OCI-LY7 (cell line): Measurements from ENCODE around the gene AFG3L2. TPM values are rescaled to one million over a fixed set of nuclear protein-coding genes. Genes with fewer than 3 reads are reported as not detected.

ENCODE experiments used
- BruUV-seq: library from RNA; stranded (reverse); fragments of 400-500 nt; replicated peaks from 2 replicates; lab custom pipeline; 2021; lab: Mats Ljungman, UMichigan
- CTCF ChIA-PET: fragments of 300-600 bp; sonication (Branson Sonifier 250); formaldehyde crosslinking; loops from one replicate; lab custom pipeline; 2022; ENCODE audit warnings: antibody characterized with exemption; ENCODE audit not compliant: unreplicated experiment; lab: Charles Lee
- POLR2A ChIA-PET: fragments of 300-600 bp; sonication (Branson Sonifier 250); formaldehyde crosslinking; loops from one replicate; lab custom pipeline; 2022; ENCODE audit warnings: antibody characterized with exemption; lab: Charles Lee
- DNase-seq: peaks from one replicate; pipeline ENCODE4 v3.0.0-alpha.2; 2015; ENCODE audit warnings: low spot score
- H2AFZ ChIP-seq: fragments of 200-600 bp; sonication (generic), shearing (Covaris generic); 2 replicates; pipeline ENCODE4 v1.6.1; 2014; ENCODE audit warnings: mild to moderate bottlenecking, antibody characterized with exemption, low read length, moderate library complexity
- H3K27ac ChIP-seq: fragments of 200-600 bp; sonication (generic); 2 replicates; pipeline ENCODE4 v1.5.1; 2014; ENCODE audit warnings: mixed run types, low read depth, mild to moderate bottlenecking, moderate library complexity, low read length, inconsistent platforms; ENCODE audit not compliant: poor library complexity, severe bottlenecking
- H3K36me3 ChIP-seq: fragments of 200-600 bp; sonication (generic); 2 replicates; pipeline ENCODE4 v1.6.1; 2014; ENCODE audit warnings: mild to moderate bottlenecking, antibody characterized with exemption, low read length, moderate library complexity, mixed read lengths; ENCODE audit not compliant: insufficient read depth
- H3K4me1 ChIP-seq: fragments of 200-600 bp; sonication (generic); 2 replicates; pipeline ENCODE4 v1.5.1; 2014; ENCODE audit warnings: mild to moderate bottlenecking, low read length; ENCODE audit not compliant: insufficient read depth, poor library complexity, severe bottlenecking
- H3K4me2 ChIP-seq: fragments of 200-600 bp; sonication (generic); 2 replicates; pipeline ENCODE4 v1.6.1; 2014; ENCODE audit warnings: mild to moderate bottlenecking, low read length
- H3K4me3 ChIP-seq: fragments of 200-600 bp; sonication (generic); 2 replicates; pipeline ENCODE4 v1.5.1; 2014; ENCODE audit warnings: mild to moderate bottlenecking, low read depth, low read length; ENCODE audit not compliant: poor library complexity, severe bottlenecking
- H3K79me2 ChIP-seq: fragments of 200-600 bp; sonication (generic); 2 replicates; pipeline ENCODE4 v1.6.1; 2016; ENCODE audit warnings: low read depth, mild to moderate bottlenecking, low read length, moderate library complexity, mixed read lengths; ENCODE audit not compliant: insufficient read depth
- H3K9me2 ChIP-seq: fragments of 200-600 bp; sonication (generic); 2 replicates; pipeline ENCODE4 v1.6.1; 2016; ENCODE audit warnings: mild to moderate bottlenecking, low read length, mixed read lengths; ENCODE audit not compliant: insufficient read depth
- H3K9me3 ChIP-seq: fragments of 200-600 bp; sonication (generic); 2 replicates; pipeline ENCODE4 v1.6.1; 2014; ENCODE audit warnings: mild to moderate bottlenecking, mixed run types, low read length, mixed read lengths
- H4K20me1 ChIP-seq: fragments of 200-600 bp; sonication (generic); 2 replicates; pipeline ENCODE4 v1.6.1; 2014; ENCODE audit warnings: mild to moderate bottlenecking, antibody characterized with exemption, low read length, moderate library complexity, mixed read lengths; ENCODE audit not compliant: insufficient read depth
- EZH2phosphoT487 ChIP-seq: fragments of 200-600 bp; sonication (generic); IDR thresholded peaks from 2 replicates; pipeline ENCODE4 v1.6.1; 2018; ENCODE audit warnings: low read depth, borderline replicate concordance, mild to moderate bottlenecking, mixed run types, antibody characterized with exemption, low read length, moderate library complexity, mixed read lengths
- intact Hi-C: fragments of 100-400 bp; cut with micrococcal nuclease; formaldehyde crosslinking; loops from one replicate; pipeline ENCODE4 v1.10.0; 2022; ENCODE audit not compliant: unreplicated experiment
- total RNA-seq, 2 experiments: library from RNA; depleted of rRNA in 1 of 2; stranded (reverse); fragments of >200 nt in 1 of 2; shearing (Covaris generic) in 1 of 2; gene quantifications; 2 replicates each; pipeline ENCODE4 v1.2.3, GENCODE V29; 2014 to 2022
- TF ChIP-seq, protein P1 (sequence below): fragments of 200-600 bp; sonication (generic); conservative IDR thresholded peaks from 2 replicates; pipeline ENCODE4 v1.5.1; 2014; ENCODE audit warnings: mild to moderate bottlenecking, antibody characterized with exemption, low read length, moderate library complexity, mixed read lengths

Gene AFG3L2
- total RNA-seq, 2 experiments from 2014 or later: 44.8 to 72.7 TPM

DNA sequence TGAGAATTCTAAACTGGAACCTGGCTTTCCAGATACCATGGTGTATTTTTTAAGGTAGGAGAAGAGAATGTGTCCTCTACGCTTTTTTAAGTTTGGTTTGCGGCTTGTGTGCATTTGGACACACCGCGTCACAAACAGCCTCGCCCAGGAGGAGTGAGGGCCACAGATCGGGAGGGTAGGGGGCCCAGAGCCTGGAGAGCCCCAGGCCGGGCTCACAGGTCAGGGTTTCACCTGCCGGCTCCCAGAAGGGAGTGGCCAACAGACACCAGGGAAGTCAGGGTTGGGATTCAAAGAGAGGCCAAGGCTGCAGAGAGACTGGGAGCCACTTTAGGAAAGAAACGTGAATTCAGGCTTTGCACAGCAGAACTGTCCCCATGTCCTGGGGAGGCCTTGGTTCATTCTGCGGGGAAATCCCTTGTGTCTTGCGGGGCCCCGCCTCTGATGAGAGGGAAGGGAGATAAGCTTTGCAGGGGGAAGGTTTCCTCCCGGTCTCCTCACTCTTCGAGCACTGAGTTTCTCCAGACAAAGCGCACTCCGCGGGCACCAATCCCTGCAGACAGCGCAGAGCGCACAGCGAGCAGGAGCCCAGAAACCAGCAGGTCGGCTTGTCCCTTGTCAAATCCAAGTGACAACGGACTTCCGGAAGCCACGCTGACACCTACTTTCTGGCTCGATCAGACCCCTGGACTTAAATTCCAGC lies 70.9 kb downstream of the AFG3L2 start:
- H3K4me1 ChIP-seq: no peaks in the 10 kb centered on the region
- POLR2A ChIA-PET: no interaction called here
- no peak overlapping the region for H3K4me3 ChIP-seq
- intact Hi-C loops: no loop called here
- no peaks in the 10 kb centered on the region for H3K9me3 ChIP-seq
- H3K79me2 ChIP-seq: no peaks in the 10 kb centered on the region
- DNase-seq: no peak
- no peak for TF ChIP-seq EZH2phosphoT487
- H3K27ac ChIP-seq: no peak overlapping the region
- H4K20me1 ChIP-seq: no peaks in the 10 kb centered on the region
- H3K4me2 ChIP-seq: no peak overlapping the region
- BruUV-seq: no TSS peak
- H2AFZ ChIP-seq: no peak overlapping the region
- H3K9me2 ChIP-seq: no peaks in the 10 kb centered on the region
- CTCF ChIA-PET: no interaction called here
- no peaks in the 10 kb centered on the region for H3K36me3 ChIP-seq

DNA sequence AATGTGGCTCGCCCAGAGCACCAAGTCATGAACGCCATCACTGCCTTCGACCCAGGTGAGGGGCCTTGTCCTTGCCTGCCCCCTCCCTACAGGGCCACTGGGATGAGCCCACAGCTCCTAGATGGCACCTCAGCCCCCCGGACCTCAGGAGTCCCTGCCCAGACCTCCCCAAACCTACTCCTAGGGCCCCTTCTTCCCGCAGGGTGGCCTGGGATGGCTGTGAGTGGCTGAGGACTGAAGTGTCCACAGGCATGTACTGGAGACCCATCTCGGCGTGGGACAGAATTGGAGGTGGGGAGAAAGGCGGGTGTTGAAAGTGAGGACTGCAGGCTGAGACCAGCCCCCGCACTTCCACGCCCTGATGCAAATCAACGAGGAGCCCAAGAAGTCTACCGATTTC lies 71.8 kb downstream of the AFG3L2 start:
- intact Hi-C loops: no loop called here

DNA sequence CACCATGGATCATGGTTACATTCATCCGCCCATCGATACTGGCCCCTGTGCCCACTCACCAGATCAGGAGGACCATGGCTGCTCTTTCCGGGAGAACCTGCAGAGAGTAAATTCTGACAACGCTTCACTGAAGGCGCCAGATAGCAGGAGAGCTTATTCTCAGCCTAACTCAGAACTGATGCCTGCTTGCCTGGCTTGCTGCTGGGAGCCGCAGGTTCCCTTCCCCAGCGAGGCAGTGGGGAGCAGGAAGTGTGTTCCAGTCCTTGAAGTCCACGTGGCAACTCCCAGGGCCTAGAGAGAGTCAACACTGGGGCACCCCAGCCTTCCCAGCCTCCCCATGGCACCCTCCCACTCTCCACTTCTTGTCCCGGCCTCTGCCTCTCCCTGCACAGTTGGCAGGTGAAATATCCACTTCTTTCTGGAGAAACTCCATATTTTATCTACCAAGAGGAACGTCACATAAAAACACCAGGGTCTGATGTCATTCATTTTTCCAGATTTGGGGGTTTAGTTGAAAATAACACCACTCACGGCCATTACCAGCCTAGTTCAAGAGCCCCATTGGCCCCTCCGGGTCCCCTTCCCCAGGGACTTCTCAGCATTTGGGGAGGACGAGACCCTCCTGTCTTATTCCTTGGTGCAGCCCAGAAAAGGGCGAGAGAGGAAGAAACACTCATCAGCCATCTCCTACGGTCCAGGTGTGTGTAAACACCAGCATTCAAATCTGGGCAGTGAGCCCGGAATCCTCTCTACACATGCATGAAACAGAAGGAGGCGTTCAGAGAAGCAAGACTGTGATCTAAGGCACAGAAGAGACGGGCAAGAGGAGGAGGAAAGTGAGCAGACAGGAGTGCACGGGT lies 72.4 kb downstream of the AFG3L2 start:
- H3K79me2 ChIP-seq: no peaks in the 10 kb centered on the region
- POLR2A ChIA-PET: no interaction called here
- H3K9me3 ChIP-seq: no peaks in the 10 kb centered on the region
- H3K36me3 ChIP-seq: no peaks in the 10 kb centered on the region
- H3K4me3 ChIP-seq: no peak overlapping the region
- CTCF ChIA-PET: no interaction called here
- DNase-seq: no peak
- intact Hi-C loops: no loop called here
- no TSS peak for BruUV-seq
- no peaks in the 10 kb centered on the region for H3K9me2 ChIP-seq
- no peak overlapping the region for H2AFZ ChIP-seq
- H3K4me2 ChIP-seq: no peak overlapping the region
- TF ChIP-seq EZH2phosphoT487: no peak
- TF ChIP-seq, protein P1, sequence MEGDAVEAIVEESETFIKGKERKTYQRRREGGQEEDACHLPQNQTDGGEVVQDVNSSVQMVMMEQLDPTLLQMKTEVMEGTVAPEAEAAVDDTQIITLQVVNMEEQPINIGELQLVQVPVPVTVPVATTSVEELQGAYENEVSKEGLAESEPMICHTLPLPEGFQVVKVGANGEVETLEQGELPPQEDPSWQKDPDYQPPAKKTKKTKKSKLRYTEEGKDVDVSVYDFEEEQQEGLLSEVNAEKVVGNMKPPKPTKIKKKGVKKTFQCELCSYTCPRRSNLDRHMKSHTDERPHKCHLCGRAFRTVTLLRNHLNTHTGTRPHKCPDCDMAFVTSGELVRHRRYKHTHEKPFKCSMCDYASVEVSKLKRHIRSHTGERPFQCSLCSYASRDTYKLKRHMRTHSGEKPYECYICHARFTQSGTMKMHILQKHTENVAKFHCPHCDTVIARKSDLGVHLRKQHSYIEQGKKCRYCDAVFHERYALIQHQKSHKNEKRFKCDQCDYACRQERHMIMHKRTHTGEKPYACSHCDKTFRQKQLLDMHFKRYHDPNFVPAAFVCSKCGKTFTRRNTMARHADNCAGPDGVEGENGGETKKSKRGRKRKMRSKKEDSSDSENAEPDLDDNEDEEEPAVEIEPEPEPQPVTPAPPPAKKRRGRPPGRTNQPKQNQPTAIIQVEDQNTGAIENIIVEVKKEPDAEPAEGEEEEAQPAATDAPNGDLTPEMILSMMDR: no peak
- H3K4me1 ChIP-seq: no peaks in the 10 kb centered on the region
- H3K27ac ChIP-seq: no peak overlapping the region
- no peaks in the 10 kb centered on the region for H4K20me1 ChIP-seq

More for the DNA sequence above, 71.8 kb downstream of the AFG3L2 start:
- CTCF ChIA-PET: no interaction called here
- no peak overlapping the region for H3K4me3 ChIP-seq
- no peak overlapping the region for H3K27ac ChIP-seq
- H3K9me2 ChIP-seq: no peaks in the 10 kb centered on the region
- no TSS peak for BruUV-seq
- H3K36me3 ChIP-seq: no peaks in the 10 kb centered on the region
- POLR2A ChIA-PET: no interaction called here
- no peaks in the 10 kb centered on the region for H4K20me1 ChIP-seq
- H3K9me3 ChIP-seq: no peaks in the 10 kb centered on the region
- no peaks in the 10 kb centered on the region for H3K4me1 ChIP-seq
- H2AFZ ChIP-seq: no peak overlapping the region
- H3K79me2 ChIP-seq: no peaks in the 10 kb centered on the region
- TF ChIP-seq EZH2phosphoT487: no peak
- TF ChIP-seq, protein P1: no peak
- H3K4me2 ChIP-seq: no peak overlapping the region
- DNase-seq: no peak
